A549 treated with CpdA at 1 μM for 4 hours (cell line): ENCODE data around the gene HS3ST1. TPM values are rescaled to one million over a fixed set of nuclear protein-coding genes. Genes with fewer than 3 reads are reported as not detected.

Experiments
- total RNA-seq: library from RNA; stranded (reverse); fragments of 200-300 nt; extraction: Qiagen RNA extraction; gene quantifications from 5 replicates; pipeline ENCODE4 v1.2.3, GENCODE V29; 2022; ENCODE audit warnings: low read depth

HS3ST1 gene
- total RNA-seq: 0.12 to 1.1 TPM (median 0.16 TPM) in 5 replicates

GRCh38 chr4:11428231-11428898 lies at the start of gene HS3ST1:
Gene HS3ST1 (minus strand): TSS chr4:11428894. CDS start chr4:11400005, 28,889 bp downstream.

